Uterus (tissue), 4 donors: ENCODE data around the gene GPRIN3. TPM values are rescaled to one million over a fixed set of nuclear protein-coding genes. Genes with fewer than 3 reads are reported as not detected.
"Not testable (repeated sequence)": the region's sequence is repeated elsewhere in the genome, so short reads cannot be mapped to it uniquely, and the experiment has no call there.

Experiments
- DNase-seq, 2 donors: peaks; one replicate each; pipeline ENCODE4 v3.0.0-alpha.2; 2019 to 2020
- H3K27ac ChIP-seq, 2 donors: fragments of 200-600 bp; sonication (generic); 1 replicate in 1 of 2; 2 replicates in 1 of 2; pipeline ENCODE4 v1.5.1; 2016 to 2018
- H3K27me3 ChIP-seq, 2 donors: fragments of 200-600 bp; sonication (generic); one replicate each; pipeline ENCODE4 v1.5.1; 2018 to 2019; ENCODE audit warnings: control low read depth in 1 of 2
- H3K36me3 ChIP-seq, 2 donors: fragments of 200-600 bp; sonication (generic); one replicate each; pipeline ENCODE4 v1.5.1; 2019; ENCODE audit warnings: control low read depth in 1 of 2
- H3K4me1 ChIP-seq, 2 donors: fragments of 200-600 bp; sonication (generic); one replicate each; pipeline ENCODE4 v1.5.1; 2018 to 2019; ENCODE audit warnings: control low read depth in 1 of 2
- H3K4me3 ChIP-seq, 2 donors: fragments of 200-600 bp; sonication (generic); 1 replicate in 1 of 2; 2 replicates in 1 of 2; pipeline ENCODE4 v1.5.1; 2018 to 2019; ENCODE audit warnings: mild to moderate bottlenecking in 1 of 2
- H3K9me3 ChIP-seq, 2 donors: fragments of 200-600 bp; sonication (generic); one replicate each; pipeline ENCODE4 v1.5.1; 2019; ENCODE audit warnings: control low read depth in 1 of 2
- CTCF ChIP-seq, 4 experiments: fragments of 200-600 bp in 2 of 4; fragments of 450-650 bp in 2 of 4; sonication (generic) in 2 of 4; IDR thresholded peaks; one replicate each; pipeline ENCODE4 v1.5.1; 2016 to 2019; ENCODE audit warnings: antibody characterized with exemption in 4 of 4, mild to moderate bottlenecking in 2 of 4, moderate library complexity in 1 of 4
- POLR2A ChIP-seq, 2 donors: fragments of 450-650 bp; IDR thresholded peaks; one replicate each; pipeline ENCODE4 v1.6.1; 2016; ENCODE audit warnings: antibody characterized with exemption in 2 of 2, mild to moderate bottlenecking in 1 of 2, moderate library complexity in 1 of 2
- intact Hi-C: fragments of 100-400 bp; cut with DNase I; formaldehyde crosslinking; loops from one replicate; pipeline ENCODE4 v1.15.1; 2023; ENCODE audit warnings: low total_unique reads
- total RNA-seq, 4 donors: library from RNA; depleted of rRNA in 3 of 4; stranded (reverse); fragments of >200 nt in 3 of 4; gene quantifications; one replicate each; pipeline versions ENCODE4 v1.1.0 to v1.2.4, GENCODE V29; 2014 to 2023
- donor health status: DM: yes; HTN: yes; CAD: no.

GPRIN3 gene
- total RNA-seq, 4 donors from 2014 or later = 1.2 to 9.7 (median 3.2) TPM

GRCh38 chr4:89257376-89257775 is 50.2 kb downstream of the GPRIN3 start:
- no peak for TF ChIP-seq POLR2A (IDR thresholded peaks at IDR 0.05)
- no peak for TF ChIP-seq CTCF (IDR thresholded peaks at IDR 0.05)
- no peaks in the 10 kb centered on the region for H3K36me3 ChIP-seq
- no peaks in the 10 kb centered on the region for H3K4me1 ChIP-seq
- no peak overlapping the region for H3K4me3 ChIP-seq
- no peak overlapping the region for H3K27ac ChIP-seq
- no peaks in the 10 kb centered on the region for H3K9me3 ChIP-seq
- DNase-seq = no peak
- intact Hi-C loops = no loop called here
- H3K27me3 ChIP-seq = no peaks in the 10 kb centered on the region

- Histone ChIP-seq H3K27ac (no peak overlapping the region), H3K36me3 (no peaks in the 10 kb centered on the region), H3K27me3 (no peaks in the 10 kb centered on the region), H3K4me3 (no peak overlapping the region), H3K9me3 (no peaks in the 10 kb centered on the region), H3K4me1 (no peaks in the 10 kb centered on the region)
- intact Hi-C loops = no loop called here
- no peak for DNase-seq
- TF ChIP-seq CTCF (IDR thresholded peaks at IDR 0.05) = no peak
- no peak for TF ChIP-seq POLR2A (IDR thresholded peaks at IDR 0.05)
These were observed 51.3 kb downstream of the GPRIN3 start for GRCh38 chr4:89256203-89256800.

GRCh38 chr4:89254847-89255246 is 52.8 kb downstream of the GPRIN3 start:
- Histone ChIP-seq H3K9me3 (no peaks in the 10 kb centered on the region), H3K36me3 (no peaks in the 10 kb centered on the region), H3K4me1 (no peaks in the 10 kb centered on the region), H3K27ac (no peak overlapping the region), H3K4me3 (no peak overlapping the region), H3K27me3 (no peaks in the 10 kb centered on the region)
- intact Hi-C loops = no loop called here
- TF ChIP-seq CTCF (IDR thresholded peaks at IDR 0.05) (peak; percentile 22 to 40 (median 27)), POLR2A (IDR thresholded peaks at IDR 0.05) (no peak)
- DNase-seq = no peak

- H3K9me3 ChIP-seq, DNase-seq, H3K36me3 ChIP-seq, H3K4me3 ChIP-seq, H3K27me3 ChIP-seq, intact Hi-C loops, H3K4me1 ChIP-seq, H3K27ac ChIP-seq: not testable (repeated sequence)
These were observed 53.3 kb downstream of the GPRIN3 start for GRCh38 chr4:89254347-89254746.

- no peaks in the 10 kb centered on the region for H3K27me3 ChIP-seq
- no peaks in the 10 kb centered on the region for H3K9me3 ChIP-seq
- no peak overlapping the region for H3K27ac ChIP-seq
- no peak for DNase-seq
- H3K4me1 ChIP-seq = no peaks in the 10 kb centered on the region
- H3K4me3 ChIP-seq = no peak overlapping the region
- H3K36me3 ChIP-seq = no peaks in the 10 kb centered on the region
- intact Hi-C loops = no loop called here
- TF ChIP-seq POLR2A (IDR thresholded peaks at IDR 0.05) (no peak), CTCF (IDR thresholded peaks at IDR 0.05) (no peak)
These were observed 53.7 kb downstream of the GPRIN3 start for GRCh38 chr4:89253935-89254334.

- Histone ChIP-seq H3K9me3 (no peaks in the 10 kb centered on the region), H3K27me3 (no peaks in the 10 kb centered on the region), H3K4me3 (no peak overlapping the region), H3K4me1 (no peaks in the 10 kb centered on the region), H3K36me3 (no peaks in the 10 kb centered on the region), H3K27ac (no peak overlapping the region)
- no peak for DNase-seq
- intact Hi-C loops = no loop called here
- TF ChIP-seq POLR2A (IDR thresholded peaks at IDR 0.05) = no peak
- TF ChIP-seq CTCF (IDR thresholded peaks at IDR 0.05) = no peak
These were observed 54.3 kb downstream of the GPRIN3 start for GRCh38 chr4:89253311-89253710.
